Activated gamma-delta T cell treated with anti-CD3 and anti-CD28 coated beads, Interleukin-2, amount 50 U/mL, for 16 hours (primary cell): ENCODE results near the gene EIF4E3.

Source experiments
- DNase-seq: peaks from one replicate; pipeline ENCODE4 v3.0.0-alpha.2; 2020; ENCODE audit warnings: low read depth

EIF4E3 gene

DNA sequence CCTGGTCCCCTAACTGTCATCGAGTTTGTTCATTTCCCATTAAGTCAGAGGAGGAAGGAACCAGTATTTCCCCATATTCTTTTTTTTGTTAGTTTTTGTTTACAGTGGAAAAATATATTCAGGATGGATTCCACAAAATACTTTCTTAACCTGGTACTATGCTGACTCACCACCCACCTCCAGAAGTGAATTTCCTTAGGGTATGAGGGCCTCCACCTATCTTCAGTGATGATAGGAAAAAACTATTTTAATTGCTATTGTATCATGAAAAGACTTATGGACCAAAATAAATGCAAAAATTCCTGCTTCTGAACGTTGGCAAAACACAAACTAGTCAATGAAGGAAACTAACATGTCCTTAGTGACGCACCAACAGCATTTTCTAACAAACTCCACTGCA lies 77.5 kb downstream of the EIF4E3 start:
- no peak for DNase-seq

DNA sequence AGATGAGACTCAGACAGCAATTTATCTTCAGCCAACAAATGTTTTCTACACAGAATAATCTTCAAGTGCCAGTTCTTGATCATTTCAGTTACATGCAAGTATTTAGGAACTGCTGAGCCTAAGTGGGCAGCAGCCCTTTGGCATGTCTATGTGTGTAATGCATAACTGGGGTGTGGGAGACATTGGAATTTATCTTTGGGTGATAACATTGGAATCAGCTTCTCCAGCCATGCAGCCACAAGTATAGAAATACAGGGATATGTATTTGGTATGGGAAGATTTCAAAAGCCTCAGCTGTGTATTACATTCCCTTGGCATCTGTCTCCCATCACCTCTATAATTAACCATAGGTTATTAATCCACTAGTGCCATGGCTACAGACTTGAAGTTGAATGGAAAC lies 78.2 kb downstream of the EIF4E3 start:
- DNase-seq: no peak

DNA sequence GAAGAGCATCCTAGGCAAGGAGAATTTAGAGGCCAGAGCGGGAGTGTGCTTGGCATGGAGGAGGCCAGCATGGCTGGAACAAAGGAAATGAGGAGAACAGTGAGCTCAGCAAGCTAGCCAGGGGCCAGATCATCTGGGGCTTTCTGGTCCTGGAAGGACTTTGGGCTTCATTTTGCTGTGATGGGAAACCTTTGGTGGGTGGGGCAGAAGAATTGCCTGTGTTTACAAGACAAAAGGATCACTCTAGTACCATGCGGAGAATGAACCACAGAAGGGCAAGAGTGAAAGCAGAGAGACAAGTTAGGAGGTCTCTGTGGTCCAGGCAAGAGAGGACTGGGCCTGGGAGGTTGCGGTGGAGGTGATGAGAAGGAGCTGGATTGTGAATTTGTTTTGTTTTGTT lies 80.1 kb downstream of the EIF4E3 start:
- no peak for DNase-seq

DNA sequence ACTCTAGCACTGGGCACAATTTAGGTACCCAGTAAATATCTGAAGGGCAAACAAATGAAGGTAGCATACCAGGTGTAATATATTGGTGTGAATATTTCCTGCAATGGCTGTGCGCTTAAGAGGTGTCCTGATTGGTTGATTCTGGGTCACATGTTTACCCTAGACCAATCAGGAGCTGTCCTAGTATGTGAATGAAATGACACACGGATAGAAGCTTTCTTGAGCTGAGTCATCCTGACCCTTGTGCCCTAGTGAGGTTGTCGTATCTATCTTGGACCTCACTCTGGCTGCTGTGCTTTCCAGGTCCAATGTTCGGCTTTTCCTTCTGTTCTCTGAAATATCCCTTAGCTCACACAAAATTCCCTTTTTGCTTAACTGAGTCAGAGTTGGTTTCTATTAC lies 83.5 kb downstream of the EIF4E3 start:
- DNase-seq: no peak

DNA sequence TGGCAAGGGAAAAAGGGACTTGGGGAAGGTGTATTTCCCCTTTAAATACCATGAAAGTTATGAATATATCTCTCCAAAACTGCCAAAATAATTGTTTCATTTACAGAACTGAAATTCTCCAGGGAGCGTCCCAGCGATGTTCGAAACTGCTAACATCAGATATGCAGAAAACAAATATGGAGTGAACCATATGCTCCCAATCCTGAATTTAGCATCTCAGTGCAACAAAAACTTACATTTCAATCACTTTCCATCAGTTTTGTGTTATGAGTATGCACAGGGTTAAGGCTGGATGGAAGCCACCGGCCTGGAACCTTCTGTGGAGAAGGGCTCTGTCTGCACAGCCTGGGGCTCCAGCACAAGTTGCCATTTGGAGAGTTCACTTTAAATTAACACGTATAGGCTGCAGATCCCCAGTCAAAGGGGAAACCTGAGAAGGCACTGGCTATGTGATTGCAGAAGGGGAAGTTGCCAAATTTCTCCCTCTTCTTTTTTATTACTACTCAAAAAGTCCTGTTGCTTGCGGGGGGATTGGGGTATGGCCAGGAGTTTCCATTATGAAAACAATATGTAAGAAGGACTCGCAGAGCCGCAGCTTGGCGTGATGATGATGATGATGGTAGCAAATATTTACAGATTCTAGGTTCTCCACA lies 84.7 kb downstream of the EIF4E3 start:
- no peak for DNase-seq

DNA sequence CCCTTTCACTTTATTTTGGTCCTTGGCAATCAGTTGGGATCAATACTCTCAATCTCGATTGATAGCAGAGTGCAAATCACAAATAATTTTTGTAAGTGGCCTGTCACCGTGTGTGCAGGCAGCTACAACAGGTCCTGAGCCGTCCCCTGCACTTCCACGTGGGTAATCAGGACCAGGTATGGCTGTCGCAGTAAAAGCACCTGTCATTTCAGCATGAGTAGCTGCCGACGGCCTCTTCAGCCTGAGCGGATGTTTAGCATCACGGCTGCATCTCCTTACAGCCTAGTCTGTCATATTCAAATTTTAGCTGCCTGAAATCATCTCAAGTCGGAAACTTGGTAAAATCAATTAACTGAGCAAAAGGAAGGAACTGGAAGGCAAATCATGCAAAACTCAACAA lies 88.7 kb downstream of the EIF4E3 start:
- DNase-seq: no peak

DNA sequence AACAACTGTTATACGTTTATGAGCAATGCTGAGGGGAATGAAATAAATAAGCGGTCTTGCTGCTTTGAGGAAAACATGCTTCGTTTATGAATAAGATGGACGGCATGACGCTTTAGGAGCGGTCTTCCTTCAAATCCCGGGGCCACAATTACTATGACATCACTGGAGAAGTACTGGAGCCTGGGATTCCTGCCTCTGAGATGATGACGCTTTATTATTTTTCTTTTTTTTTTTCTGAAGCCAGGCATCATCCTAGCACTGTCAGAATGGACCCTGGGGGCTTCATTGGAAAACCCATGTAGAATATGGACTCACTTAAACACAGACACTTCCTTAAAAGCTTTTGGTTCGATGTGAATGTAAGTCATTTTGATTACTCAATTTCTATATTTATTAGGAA lies 89.2 kb downstream of the EIF4E3 start:
- DNase-seq: no peak

DNA sequence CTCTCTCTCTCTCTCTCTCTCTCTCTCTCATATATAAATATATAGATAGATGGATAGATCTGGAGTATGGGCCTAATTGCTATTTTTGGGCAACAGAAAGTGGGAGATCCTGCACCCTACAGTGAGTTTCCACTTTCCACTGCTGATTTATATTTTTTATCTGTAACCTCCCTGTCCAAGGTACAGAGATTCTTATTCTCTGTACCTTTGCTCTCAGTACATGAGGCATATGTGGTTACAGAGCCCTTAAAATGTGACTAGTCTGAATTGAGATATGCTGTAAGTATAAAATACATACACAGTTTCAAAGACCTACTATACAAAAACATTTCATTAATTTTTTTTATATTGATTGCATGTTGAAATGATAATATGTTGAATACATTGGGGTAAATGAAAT lies 90.5 kb downstream of the EIF4E3 start:
- no peak for DNase-seq

DNA sequence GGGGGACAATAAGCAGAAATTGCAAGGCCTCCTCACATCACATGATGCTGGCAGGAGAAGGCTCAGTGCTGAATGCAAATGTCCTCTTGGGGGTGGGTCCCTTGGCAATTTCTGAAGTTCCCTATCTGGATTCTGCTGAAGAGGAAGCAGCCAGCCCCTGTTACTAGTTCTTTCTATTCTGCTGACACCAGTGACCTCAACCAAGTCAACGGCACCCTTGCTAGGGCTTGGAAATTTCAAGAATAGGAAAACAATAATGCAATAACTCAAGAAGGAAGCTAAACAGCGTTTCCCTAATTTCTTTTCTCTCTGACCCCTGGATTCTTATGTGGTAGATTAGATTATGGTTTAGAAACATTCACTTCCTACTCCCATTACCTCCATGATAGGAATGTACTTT lies 95.5 kb downstream of the EIF4E3 start:
- DNase-seq: no peak

DNA sequence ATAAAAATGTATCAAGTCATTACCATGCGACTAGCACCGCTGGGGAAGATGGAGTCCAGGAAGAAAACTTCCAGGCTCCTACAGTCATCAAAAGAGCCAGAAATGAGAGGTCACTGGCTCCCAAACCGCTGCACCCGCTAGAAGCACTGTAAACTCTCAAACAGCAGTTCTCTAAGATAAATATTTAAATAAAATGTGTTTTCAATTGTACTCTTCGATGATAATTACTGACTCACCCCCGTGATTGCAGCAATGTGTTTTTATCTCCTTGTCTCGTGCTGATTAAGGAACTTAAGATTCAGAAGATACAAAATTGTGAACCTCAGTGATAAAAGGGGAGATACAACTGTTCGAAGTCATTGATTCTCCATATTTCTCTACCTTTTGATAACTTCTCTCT lies 95.9 kb downstream of the EIF4E3 start:
- DNase-seq: no peak

DNA sequence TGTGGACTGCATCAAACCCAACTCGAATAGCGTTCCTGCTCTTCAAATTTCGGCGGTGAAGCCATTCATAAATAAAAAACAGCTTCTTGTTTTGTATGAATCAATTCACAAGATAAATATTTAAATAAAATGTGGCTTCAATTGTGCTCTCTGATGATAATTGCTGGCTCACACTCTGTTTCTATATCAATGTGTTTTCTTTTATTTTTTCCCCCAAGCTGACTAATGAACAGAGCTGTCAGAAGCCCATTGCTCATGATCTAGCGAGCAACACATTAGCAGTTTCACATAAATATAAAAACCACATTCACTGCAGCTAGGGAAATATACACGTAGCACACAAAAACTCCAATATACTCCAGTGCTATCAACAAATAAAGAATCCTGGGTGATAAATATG lies 96.7 kb downstream of the EIF4E3 start:
- DNase-seq: no peak

DNA sequence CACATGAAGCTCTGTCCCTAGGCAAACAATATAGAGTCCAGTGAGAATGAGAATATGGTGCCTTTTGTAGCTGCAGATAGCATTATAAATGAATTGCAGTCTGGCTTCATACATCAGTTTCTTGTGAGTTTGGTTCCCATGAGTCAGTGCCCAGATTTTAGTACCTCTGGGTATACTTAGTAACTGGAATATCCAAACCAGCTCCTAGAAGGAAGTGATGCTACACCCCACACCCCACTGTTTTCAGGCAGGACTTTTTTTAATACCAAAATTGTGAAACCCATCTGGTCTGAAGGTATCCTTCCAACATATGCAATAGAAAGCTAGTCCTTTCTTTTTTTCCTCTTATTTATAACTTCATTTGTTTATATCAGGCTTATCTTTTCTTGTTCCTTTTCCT lies 99.5 kb downstream of the EIF4E3 start:
- no peak for DNase-seq
